ENCODE measurements around the gene SLC38A9. TPM values are rescaled to one million over a fixed set of nuclear protein-coding genes. Genes with fewer than 3 reads are reported as not detected.

Gene SLC38A9
- total RNA-seq, result 36.7 and 41.6 TPM in 2 replicates

GRCh38 chr5:55712023-55712859, at the start of gene SLC38A9:
Gene SLC38A9 (minus strand): TSS chr5:55712324. CDS start chr5:55697958, 14,366 bp downstream.

GRCh38 chr5:55737793-55738192, 25.7 kb upstream of the SLC38A9 start, which contains the start of gene DDX4:
Gene DDX4 (plus strand): TSS chr5:55738061. CDS start chr5:55738964, 903 bp downstream.

Other genes starting within 250 kb of the SLC38A9 start
- gene PLPP1, start 177.4 kb downstream of the SLC38A9 start, total RNA-seq, result 16.6 and 23.7 TPM in 2 replicates
- gene DDX4, start 25.7 kb upstream of the SLC38A9 start, total RNA-seq, result not detected in 2 replicates
- 0.15 and 0.97 TPM in 2 replicates for gene IL31RA, start 139.0 kb upstream of the SLC38A9 start, total RNA-seq